Epidermal melanocyte (primary cell): ENCODE results near the gene SNUPN.

ENCODE experiments used
- DNase-seq: peaks from one replicate; pipeline ENCODE4 v3.0.0; 2011; ENCODE audit warnings: low spot score; ENCODE audit not compliant: insufficient read length

SNUPN gene

DNA sequence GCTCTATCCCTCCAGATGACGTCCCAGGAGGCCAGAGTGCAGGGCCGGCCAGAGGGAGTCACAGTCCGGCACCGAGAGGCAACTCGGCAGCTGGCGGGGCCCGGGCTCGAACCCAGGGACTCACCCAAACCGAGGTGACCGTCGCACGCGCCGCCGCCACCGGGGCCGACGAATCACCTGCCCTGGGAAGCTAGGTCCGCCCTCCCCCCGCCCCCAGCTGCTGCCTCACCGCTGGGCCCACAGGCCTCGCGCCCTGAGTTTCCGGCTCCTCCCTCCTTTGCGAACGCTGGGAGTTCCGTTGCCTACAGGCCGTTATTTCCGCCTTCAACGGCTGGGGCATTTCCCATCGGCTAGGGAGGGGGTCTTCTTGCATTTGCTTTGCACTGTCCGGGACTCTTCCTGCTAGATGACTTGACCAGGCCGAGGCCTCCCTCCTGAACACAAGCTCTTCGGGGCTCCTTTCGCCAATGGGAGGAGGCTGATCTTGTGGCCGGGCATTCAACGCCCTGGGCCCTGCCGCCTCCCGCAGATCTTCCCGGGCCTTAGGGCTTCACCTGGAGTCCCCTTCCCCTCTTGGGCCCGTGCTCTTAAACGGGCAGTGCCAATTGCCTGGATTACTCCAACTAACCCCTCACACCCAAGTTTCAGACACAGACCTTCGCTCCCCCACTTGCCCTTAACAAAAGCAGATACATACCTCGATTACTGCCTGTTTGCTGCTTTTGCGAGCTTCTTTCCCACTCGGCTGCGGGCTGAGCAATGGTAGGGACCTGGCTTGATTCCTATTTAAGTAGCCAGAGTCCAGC, at the start of gene SNUPN:
TSS of gene SNUPN (minus strand) at position 184 of the 806 bp plus-strand sequence. CDS start 4,674 bp downstream, outside the sequence.
- DNase-seq: peak; percentile 95

DNA sequence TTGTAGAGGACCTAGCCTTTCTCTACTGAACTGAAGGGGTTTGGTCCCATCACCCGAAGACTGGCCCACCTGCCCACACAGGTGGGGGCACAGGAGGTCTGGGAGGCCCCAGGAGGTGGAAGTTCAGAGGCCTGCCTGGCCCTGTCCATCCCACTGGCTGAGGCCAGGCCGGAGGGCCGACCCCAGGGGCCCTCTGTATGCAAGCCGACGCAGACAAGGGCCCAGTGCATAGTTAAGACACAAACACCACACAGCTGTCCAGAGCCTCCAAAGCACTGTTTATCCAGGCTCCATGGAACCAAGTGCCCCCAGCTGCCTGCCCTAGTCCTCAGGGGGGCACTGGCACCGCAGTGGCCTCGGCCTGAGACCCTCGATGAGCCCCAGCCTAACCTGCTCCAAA, 48.8 kb upstream of the SNUPN start:
- no peak for DNase-seq

- DNase-seq: peak; percentile 71
Observed at GRCh38 chr15:75673426-75674235, 48.1 kb upstream of the SNUPN start.

GRCh38 chr15:75672646-75673425, 47.3 kb upstream of the SNUPN start:
- DNase-seq: peak; percentile 50

- no peak for DNase-seq
Observed at GRCh38 chr15:75671730-75672602, 46.4 kb upstream of the SNUPN start.

DNA sequence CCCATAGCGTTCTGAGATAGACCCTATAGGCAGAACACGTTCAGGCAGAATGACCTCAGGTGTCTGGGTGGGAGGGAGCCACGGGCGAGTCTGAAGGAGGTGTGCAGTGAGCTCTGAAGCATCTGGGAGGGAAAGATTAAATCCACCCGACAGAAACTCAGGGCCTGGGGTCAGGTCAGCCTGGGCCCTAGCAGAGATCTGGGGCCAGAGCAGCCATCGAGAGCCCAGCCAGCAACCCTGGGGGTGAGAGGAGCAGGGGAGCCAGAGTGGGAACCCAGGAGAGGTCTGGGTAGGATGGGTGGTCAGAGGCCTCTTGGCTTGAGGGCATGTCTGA, 44.3 kb upstream of the SNUPN start:
- DNase-seq: no peak

DNA sequence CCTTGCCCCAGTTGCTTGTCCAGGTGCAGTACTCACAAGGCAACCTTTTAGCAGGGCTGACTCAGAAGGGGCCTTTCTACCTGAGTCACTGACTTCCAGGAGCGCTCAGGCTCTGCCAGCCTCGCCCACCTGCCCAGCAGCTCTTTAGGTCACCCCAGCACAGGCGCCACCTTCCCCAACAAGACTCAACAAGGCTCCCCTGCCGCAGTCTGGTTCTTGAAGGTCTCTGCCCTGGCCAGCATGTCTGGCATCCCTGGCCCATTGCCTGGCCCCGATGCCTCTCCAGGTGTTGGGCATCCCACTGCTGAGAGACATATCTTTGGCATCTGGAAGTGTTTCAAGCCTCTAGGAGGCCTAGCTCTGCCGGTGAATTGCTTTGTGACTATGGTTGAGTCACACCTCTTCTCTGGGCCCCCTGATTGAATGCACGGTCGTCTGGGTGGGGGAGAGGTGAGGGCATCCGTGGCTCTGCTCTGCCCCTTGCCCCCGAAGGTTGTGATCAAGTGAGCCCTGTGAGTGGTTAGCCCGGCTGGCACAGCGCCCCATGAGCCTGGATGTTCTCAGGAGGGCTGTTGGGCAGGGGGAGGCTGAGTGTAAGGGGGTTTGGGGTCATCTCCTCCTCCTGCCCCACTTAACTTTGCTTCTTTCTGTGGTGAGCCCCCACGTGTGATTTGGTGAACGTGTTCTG, 43.8 kb upstream of the SNUPN start:
- no peak for DNase-seq

DNA sequence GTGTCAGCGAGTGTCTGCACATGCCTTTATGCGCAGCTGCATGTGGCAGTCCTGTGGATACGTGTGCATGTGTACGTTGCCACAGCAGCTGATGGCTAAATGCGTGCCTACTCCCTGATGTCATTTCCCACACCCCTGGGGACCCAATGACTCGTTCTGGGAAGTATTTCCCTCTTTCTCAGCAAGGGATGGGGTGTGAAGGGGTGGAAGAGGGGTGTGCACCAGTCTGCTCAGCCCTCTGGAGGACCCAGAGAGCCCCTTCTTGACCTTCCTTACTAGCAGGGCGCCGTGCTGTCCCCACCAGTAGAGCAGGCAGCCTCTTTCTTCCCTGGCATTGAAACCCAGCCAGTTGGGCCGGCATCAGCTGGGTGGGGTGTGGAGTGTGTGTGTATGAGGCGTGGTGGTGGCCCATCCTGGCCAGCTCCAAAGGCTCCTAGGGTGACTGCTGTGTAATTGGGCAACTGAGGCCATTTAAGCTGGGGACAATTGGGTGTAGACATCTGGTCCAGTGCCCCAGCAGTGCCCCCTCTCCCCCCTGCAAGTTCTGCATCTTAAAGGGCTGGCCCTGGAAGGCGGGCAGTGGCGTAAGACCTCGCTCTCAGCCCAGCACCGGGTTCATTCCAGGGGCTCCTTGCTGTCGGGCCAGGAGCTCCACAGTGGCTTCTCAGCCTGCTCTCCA, 41.4 kb upstream of the SNUPN start:
- peak; percentile 74 for DNase-seq

- DNase-seq: no peak
Observed at GRCh38 chr15:75663931-75664421, 38.5 kb upstream of the SNUPN start.

DNA sequence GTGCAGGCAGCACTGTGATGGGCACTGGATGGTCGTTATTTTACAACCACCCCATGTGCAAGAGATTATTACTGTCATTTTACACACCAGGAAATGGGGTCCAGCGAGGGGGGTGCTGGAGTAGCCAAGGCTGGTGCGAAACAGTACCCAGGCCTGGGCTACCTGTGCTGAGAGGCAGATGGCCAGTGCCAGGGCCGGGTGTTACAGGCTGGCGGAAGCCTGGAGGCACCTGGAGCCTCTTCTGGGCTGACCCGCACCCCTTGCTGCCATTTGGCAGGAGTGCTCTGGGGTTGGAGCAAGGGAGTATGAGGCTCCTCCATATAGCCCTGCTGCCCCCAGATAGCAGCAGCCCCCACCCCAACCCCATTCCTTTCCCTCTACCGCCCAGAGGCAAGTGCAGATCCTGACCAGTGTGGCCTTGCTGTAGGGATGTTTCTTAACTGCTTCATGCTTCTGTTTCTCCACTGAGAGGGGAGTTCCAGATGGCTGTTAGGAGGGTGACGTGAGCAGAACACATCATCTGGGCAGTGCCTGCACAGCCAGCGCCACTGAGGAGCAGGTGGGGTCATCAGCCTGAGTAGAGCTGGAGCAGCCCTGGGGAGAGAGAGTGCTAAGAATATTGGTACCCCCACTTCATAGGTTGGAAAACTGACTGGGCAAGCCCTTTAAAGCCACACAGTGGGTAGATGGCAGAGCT, 37.4 kb upstream of the SNUPN start:
- no peak for DNase-seq

GRCh38 chr15:75661756-75662140, 36.2 kb upstream of the SNUPN start:
- DNase-seq: no peak

- peak; percentile 95 for DNase-seq
Observed at GRCh38 chr15:75661100-75661755, 35.7 kb upstream of the SNUPN start.

- peak; percentile 72 for DNase-seq
Observed at GRCh38 chr15:75659928-75660645, 34.6 kb upstream of the SNUPN start.

- DNase-seq: no peak
Observed at GRCh38 chr15:75659141-75659771, 33.7 kb upstream of the SNUPN start.

DNA sequence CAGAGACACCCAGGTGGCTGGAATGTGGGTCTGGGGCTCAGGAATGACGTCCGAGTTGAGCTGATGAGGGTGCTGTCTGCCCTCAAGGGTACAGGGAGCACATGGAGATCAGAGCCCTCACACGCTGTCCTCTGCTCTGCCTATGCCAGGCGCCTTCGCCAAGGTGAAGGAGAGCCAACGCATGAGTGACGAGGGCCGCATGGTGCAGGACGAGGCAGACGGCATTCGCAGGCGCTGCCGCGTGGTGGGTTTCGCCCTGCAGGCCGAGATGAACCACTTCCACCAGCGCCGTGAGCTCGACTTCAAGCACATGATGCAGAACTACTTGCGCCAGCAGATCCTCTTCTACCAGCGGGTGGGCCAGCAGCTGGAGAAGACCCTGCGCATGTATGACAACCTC, 31.3 kb upstream of the SNUPN start:
- no peak for DNase-seq

DNA sequence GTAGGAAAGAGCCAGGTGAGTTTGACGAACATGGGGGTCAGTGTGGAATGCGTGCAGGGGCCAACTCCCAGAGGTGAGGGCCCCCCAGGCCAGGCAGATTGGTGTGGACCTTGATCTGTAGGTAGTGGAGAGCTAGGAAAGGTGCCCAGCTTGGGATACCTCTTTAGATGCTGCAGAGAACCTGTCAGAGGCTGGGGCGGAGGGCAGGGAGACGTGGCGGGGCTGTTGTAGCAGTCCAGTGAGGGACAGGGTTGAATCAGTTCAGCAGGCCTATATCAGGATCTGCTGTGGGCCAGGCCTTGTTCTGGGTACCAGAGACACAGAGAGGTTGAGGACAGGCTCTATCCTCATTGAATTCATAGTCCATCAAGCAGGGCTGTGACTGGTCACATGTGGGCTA, 30.8 kb upstream of the SNUPN start:
- no peak for DNase-seq

GRCh38 chr15:75655931-75656330, 30.4 kb upstream of the SNUPN start:
- no peak for DNase-seq
